Activated T-cell treated with anti-CD3 and anti-CD28 coated beads for 24 hours (primary cell): ENCODE results near the gene KCNJ6.
A peak's percentile ranks its signal among the peaks of the same experiment; 100 is the strongest.

Experiments
- DNase-seq: peaks from one replicate; pipeline ENCODE4 v3.0.0-alpha.2; 2020; ENCODE audit warnings: low read depth

Gene KCNJ6

DNA sequence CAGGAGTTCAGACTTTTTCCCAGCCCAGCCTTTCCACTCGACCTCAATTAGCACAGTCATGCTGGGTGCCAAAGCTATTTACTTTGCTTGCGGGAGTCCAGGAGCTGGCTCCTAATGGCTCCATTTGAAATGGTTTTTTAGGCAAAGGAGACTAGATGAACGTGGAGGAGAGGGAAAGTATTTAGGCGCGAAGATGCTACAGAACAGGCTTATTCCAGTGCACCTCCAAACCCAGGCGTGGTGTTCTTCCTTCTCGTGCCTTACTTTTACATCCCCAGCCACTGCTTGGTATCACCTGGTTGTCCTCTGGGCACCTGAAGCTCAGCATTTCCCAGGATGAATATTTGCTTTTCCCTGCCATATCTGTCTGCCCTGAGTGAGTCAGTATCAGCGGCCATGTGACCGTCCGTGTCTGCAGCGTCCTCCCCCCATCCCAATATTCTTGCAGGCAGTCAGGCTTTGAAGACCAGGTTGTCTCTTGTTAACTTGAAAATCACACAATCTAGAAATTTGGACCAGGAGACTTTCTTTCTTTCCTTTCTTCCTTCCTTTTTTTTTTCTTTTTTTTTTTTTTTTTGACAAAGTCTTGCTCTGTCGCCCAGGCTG is 351.2 kb downstream of the KCNJ6 start:
- no peak for DNase-seq

DNA sequence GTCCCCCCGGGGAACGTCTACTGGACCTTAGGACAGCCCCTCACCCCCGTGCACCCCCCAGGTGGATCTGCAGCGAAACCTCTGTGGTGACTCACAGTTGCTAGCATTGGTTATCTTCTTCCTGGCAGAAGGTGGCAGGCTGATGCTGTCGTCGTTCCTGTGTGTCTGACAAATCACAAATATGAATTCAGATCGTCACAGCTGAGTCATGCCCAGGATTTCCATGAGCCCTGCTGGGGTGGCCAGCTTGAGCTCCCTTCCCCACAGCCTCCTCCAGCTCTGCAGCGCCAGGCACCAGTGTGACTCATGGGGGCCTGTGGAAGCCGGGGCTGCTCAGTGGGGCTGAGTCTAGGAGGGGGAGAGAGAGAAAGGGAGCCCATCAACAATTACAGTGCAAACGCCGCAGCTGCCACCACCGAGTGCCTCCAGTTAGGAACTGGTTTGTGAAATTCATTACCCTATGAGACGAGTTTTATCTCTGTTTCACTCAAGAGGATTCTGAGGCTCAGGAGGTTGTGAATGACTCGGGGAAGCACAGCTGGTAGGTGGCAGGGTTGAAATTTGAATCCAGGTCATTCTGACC is 351.8 kb downstream of the KCNJ6 start:
- peak; percentile 87 for DNase-seq

DNA sequence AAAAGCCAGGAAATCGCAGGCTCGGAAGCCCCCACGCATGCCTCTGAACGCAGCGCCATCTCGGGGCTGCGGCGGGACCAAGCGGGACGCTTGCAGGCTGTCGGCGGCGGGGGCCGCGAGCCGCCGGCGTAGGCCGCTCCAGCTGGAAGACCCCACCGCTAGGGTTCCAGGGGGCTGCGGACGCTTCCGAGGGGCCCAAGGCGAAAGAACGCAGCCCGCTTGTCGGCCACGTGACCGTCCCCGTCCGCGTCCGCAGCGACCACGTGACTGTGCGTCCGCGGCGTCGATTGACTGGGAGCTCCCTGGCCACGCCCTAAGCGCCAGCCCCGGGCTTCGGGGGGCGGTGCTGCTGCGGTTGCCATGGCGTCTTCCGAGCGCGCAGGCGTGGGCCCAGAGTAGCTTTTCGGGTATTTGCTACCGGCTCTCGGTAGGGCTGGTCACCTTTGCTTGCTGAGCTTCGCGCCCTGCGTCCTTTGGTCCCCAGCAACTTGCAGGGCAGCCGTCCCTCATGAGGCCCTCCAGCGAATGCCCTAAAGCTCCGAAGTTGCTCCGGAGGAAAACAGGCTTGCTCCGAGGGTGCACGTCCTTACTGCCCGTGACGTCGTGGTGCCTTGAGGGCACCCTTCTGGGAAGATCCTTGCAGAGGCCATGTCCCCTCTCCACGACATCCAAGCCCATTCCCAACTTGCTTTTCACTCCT is 352.5 kb downstream of the KCNJ6 start:
- DNase-seq = peak; percentile 91

DNA sequence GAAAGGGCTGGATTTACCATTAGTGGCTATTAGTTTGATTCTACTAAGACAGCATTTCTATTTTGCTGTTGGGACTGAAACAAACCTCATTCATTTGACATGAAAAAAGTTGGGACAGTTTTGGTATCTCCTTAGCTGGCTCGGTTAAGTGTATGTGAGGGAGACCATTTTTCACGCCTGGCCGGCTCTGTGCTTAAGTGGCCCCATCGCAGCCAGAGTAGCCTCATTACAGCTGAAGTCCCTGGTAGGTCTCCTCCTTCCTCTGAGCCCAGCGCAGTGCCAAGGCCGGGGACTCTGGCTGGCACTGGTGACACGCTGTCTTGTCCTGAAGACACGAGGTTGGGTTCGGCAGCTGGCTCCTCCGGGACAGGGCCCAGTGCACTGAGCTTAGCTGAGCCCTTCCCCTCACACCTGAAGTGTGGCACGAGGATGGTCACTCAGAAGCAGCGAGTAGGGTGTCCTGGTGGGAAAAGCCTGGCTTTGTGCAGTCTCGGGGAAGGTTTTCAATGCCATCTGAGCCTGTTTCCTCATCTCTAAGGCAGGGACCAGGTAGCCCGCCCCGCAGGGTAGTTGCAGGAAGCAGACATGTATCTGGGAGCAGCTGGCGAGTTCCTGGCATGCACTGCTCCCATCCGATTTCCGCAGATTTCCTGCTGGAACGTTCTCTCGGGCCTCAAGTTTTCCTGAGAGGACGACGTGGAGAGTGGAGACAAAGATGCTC is 353.2 kb downstream of the KCNJ6 start:
- DNase-seq = no peak

DNA sequence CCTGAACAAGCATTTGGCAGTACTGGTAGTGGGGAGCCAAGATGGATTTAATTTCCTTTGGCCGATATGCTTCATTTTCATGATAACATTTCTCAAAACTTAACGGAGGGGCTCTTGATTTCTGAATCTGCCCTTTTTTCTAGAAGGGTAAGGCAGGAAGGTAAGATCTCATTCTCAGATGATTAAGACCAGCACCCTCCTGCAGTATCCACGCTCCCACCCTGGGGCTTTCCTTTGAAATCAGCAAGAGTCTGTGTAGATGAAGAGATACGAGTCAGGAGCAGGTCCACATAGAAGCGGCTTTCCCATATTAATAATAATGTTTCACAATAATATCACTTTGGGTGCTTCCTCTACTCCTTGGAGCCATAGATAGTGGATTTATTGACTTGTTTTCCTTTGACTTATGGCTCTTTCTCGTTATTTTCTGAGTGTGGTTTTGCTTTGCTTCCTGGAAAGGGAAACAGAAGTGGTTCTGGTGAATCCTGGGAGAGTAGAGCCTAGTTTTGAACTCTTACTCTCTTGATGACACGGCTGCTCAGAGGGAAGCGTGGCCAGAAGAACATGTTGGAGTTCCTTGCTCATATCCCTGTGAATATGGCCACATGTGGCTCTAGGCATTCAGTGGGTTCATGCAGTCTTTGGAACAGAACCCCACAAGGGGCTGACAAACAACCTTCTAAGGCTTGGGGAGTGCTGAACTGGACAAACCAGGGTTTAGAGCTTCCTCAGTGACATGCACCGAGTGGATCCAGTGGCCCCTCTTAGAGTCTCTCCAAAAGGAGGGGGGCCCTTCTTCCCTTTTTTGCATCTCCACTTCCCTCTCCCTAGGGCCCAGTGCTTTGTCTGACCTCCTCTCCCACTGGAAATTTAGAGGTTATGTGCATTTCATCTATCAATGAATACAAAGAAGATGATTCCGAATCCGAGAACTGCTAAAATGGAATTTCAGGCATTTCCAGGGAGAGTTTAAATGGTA is 354.0 kb downstream of the KCNJ6 start:
- DNase-seq = no peak

DNA sequence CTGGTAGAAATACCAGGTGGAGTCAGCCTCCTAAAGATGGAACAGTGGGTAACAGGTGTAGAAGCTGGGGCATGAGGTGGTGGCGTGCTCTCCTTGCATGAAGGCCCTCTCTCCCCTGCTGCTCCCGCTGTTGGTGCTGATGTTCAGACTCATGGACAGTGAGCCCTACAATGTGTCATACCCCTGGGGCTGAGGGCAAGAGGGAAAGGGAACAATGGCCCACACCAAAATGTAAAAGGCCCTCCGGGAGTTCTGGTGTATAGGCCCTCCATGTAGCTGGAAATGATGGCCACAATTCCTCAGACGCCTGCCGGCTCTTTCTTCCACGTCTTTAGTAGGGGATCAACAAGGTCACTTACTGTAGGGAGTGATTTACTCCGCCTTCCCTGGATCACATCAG is 354.8 kb downstream of the KCNJ6 start:
- DNase-seq = no peak

DNA sequence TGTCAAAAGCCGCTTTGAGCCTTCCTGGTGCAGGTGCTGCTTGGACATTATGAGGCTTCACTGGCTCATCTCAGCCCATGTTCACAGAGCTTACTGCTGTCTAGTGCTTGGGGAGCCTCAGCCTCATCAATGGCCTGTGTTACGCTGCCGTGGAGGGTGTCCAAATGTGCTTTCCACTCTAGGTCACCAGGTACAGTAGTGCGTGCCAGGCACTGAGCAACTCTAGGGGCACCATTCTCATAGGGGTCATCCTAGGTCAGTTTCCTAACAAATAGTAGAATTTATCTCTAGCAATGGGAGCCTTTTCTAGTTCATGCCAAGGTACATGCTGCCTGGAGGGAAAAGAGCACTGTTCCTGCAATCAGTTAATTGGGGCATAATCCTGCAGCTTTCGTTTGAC is 355.9 kb downstream of the KCNJ6 start:
- no peak for DNase-seq

DNA sequence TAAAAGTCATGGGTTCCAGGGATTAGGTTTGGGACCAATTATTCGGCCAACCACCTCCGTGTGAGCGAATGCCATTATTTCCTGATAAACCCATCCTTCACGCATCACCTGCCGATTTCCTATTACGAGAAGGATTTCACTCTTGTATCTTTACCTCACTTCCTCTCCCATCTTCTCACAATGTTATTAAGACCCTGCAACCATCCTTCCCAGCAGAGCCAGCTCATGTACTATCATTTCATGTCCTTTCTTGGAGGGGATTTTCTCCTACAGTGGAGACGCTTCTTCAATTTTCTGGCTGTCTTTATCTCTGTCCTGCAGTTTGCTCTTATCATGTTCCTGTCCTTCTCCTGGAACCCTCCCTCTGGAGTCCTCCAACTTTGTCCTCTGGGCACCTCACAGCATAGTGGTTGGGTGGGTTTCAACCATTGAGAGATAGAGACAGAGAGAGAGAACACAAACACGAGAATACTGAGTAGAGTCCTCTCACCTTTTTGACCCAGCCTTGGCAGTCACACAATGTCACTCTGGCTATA is 357.5 kb downstream of the KCNJ6 start:
- no peak for DNase-seq
